Upper lobe of right lung (tissue), 1 donor: ENCODE results near the gene FAS. TPM values are rescaled to one million over a fixed set of nuclear protein-coding genes. Genes with fewer than 3 reads are reported as not detected.

Source experiments
- ATAC-seq: fragments of 200-7000 bp; cut with Tn5 transposase; one replicate; pipeline ENCODE4 v1.9.1; 2020; ENCODE audit warnings: mild to moderate bottlenecking, moderate library complexity
- DNase-seq: peaks from one replicate; pipeline ENCODE4 v3.0.0-alpha.2; 2020
- H3K27ac ChIP-seq: fragments of 200-600 bp; one replicate; pipeline ENCODE4 v1.8.0; 2022
- H3K27me3 ChIP-seq: fragments of 200-600 bp; one replicate; pipeline ENCODE4 v1.8.0; 2022; ENCODE audit warnings: mild to moderate bottlenecking
- H3K36me3 ChIP-seq: fragments of 200-600 bp; one replicate; pipeline ENCODE4 v1.8.0; 2022
- H3K4me1 ChIP-seq: fragments of 200-600 bp; one replicate; pipeline ENCODE4 v1.8.0; 2022
- H3K4me3 ChIP-seq: fragments of 200-600 bp; one replicate; pipeline ENCODE4 v1.8.0; 2022; ENCODE audit warnings: mild to moderate bottlenecking
- H3K9me3 ChIP-seq: fragments of 200-600 bp; one replicate; pipeline ENCODE4 v1.8.0; 2022
- intact Hi-C: fragments of 100-400 bp; cut with DNase I; formaldehyde crosslinking; loops from one replicate; pipeline ENCODE4 v1.11.0; 2022
- total RNA-seq: library from RNA; stranded (reverse); fragmentation: NEBNext Ultra II Directional; extraction: Animal tissue kit (Norgen Biotek cat#: 25700); gene quantifications from one replicate; pipeline ENCODE4 v1.2.1, GENCODE V29; 2021
- TF ChIP-seq, protein P1 (sequence below): fragments of 200-600 bp; IDR thresholded peaks from one replicate; pipeline ENCODE4 v1.8.0; 2022; ENCODE audit warnings: antibody characterized with exemption
- donor health status: DM: no; HTN: yes; CAD: no; lungs with severe emphysema.

Gene FAS
- total RNA-seq, 1 donor from 2014 or later: 41.2 TPM

- peak overlapping the region; percentile 33 for H3K27ac ChIP-seq
- no peak for ATAC-seq
- H3K4me3 ChIP-seq: no peak overlapping the region
- TF ChIP-seq, protein P1, sequence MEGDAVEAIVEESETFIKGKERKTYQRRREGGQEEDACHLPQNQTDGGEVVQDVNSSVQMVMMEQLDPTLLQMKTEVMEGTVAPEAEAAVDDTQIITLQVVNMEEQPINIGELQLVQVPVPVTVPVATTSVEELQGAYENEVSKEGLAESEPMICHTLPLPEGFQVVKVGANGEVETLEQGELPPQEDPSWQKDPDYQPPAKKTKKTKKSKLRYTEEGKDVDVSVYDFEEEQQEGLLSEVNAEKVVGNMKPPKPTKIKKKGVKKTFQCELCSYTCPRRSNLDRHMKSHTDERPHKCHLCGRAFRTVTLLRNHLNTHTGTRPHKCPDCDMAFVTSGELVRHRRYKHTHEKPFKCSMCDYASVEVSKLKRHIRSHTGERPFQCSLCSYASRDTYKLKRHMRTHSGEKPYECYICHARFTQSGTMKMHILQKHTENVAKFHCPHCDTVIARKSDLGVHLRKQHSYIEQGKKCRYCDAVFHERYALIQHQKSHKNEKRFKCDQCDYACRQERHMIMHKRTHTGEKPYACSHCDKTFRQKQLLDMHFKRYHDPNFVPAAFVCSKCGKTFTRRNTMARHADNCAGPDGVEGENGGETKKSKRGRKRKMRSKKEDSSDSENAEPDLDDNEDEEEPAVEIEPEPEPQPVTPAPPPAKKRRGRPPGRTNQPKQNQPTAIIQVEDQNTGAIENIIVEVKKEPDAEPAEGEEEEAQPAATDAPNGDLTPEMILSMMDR: no peak
- intact Hi-C loops: no loop called here
- no peaks in the 10 kb centered on the region for H3K9me3 ChIP-seq
- DNase-seq: no peak
- H3K27me3 ChIP-seq: no peaks in the 10 kb centered on the region
- peaks cover 36% of the 10 kb centered on the region for H3K4me1 ChIP-seq
- no peaks in the 10 kb centered on the region for H3K36me3 ChIP-seq
Measured at GRCh38 chr10:88979153-88979562, 11.4 kb upstream of the FAS start.

- Histone ChIP-seq H3K4me3 (no peak overlapping the region), H3K27ac (peak overlapping the region; percentile 33), H3K4me1 (peaks cover 32% of the 10 kb centered on the region), H3K36me3 (no peaks in the 10 kb centered on the region), H3K9me3 (no peaks in the 10 kb centered on the region), H3K27me3 (no peaks in the 10 kb centered on the region)
- TF ChIP-seq, protein P1: no peak
- DNase-seq (no peak), ATAC-seq (no peak)
- intact Hi-C loops: loop anchor here (5.0 kb wide), 1 partner anchor 37 kb away; no protein-coding TSS in a partner anchor
Measured at GRCh38 chr10:88979603-88980002, 11.0 kb upstream of the FAS start.

- intact Hi-C loops: loop anchor here (5.0 kb wide), 1 partner anchor 38 kb away; no protein-coding TSS in a partner anchor
- no peak for ATAC-seq
- no peak for DNase-seq
- peaks cover 30% of the 10 kb centered on the region for H3K4me1 ChIP-seq
- peak overlapping the region; percentile 33 for H3K27ac ChIP-seq
- no peaks in the 10 kb centered on the region for H3K27me3 ChIP-seq
- TF ChIP-seq, protein P1: no peak
- H3K9me3 ChIP-seq: no peaks in the 10 kb centered on the region
- no peaks in the 10 kb centered on the region for H3K36me3 ChIP-seq
- H3K4me3 ChIP-seq: no peak overlapping the region
Measured at GRCh38 chr10:88980247-88980646, 10.4 kb upstream of the FAS start.

GRCh38 chr10:88980800-88981199, 9.8 kb upstream of the FAS start:
- intact Hi-C loops: loop anchor here (5.0 kb wide), 1 partner anchor 38 kb away; no protein-coding TSS in a partner anchor
- H3K9me3 ChIP-seq: no peaks in the 10 kb centered on the region
- no peaks in the 10 kb centered on the region for H3K36me3 ChIP-seq
- peak overlapping the region; percentile 33 for H3K27ac ChIP-seq
- TF ChIP-seq, protein P1: no peak
- ATAC-seq: peak; percentile 26
- peaks cover 25% of the 10 kb centered on the region for H3K4me1 ChIP-seq
- no peak overlapping the region for H3K4me3 ChIP-seq
- H3K27me3 ChIP-seq: no peaks in the 10 kb centered on the region
- DNase-seq: no peak

DNA sequence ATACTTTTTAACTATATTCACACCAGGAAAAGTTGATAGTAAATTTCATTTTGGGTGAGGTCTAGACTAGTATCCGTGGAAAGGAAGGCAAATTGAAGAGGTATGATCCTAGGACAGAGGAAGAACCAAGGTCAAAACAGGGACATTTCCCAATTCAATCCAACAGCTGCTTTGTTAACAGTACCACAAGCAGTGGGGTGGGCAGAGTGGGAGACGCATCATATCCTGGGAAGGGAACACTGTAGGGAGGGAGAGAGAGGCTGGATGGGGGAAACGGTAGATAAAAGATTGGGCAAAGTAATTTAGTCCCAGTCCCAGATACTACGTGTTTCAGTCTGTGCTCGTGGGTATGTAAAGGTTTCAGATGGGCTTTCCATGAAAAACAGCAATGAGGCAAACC, 9.2 kb upstream of the FAS start:
- Histone ChIP-seq H3K27me3 (no peaks in the 10 kb centered on the region), H3K9me3 (no peaks in the 10 kb centered on the region), H3K4me1 (peaks cover 25% of the 10 kb centered on the region), H3K36me3 (no peaks in the 10 kb centered on the region), H3K4me3 (no peak overlapping the region), H3K27ac (no peak overlapping the region)
- TF ChIP-seq, protein P1: no peak
- no peak for ATAC-seq
- DNase-seq: no peak
- intact Hi-C loops: loop anchor here (5.0 kb wide), 1 partner anchor 39 kb away; no protein-coding TSS in a partner anchor

DNA sequence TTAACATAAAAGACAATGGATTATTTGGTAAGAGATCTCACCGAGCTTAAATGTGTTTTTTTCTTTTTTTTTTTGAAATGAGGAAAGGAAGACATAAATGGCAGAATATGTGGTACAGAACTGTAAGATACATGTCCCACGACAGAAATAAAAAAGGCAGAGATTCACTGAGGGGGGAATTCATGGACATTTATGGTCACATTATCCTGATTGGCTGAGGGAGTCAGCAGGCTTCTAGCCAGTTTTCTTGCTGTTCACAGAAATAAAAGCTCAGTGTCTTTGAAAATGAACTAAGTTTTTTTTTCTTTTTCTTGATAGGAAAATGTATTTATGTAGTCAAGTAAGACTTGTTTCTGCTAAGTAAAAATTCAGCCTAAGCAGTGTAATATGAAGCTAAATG, 8.2 kb upstream of the FAS start:
- Histone ChIP-seq H3K36me3 (no peaks in the 10 kb centered on the region), H3K4me3 (no peak overlapping the region), H3K27me3 (no peaks in the 10 kb centered on the region), H3K9me3 (no peaks in the 10 kb centered on the region), H3K4me1 (peaks cover 25% of the 10 kb centered on the region), H3K27ac (no peak overlapping the region)
- ATAC-seq: no peak
- no peak for DNase-seq
- TF ChIP-seq, protein P1: no peak
- intact Hi-C loops: loop anchor here (5.0 kb wide), 1 partner anchor 40 kb away; no protein-coding TSS in a partner anchor
